Mesothelial cell of epicardium (in vitro differentiated cells): ENCODE measurements around the gene MED23. TPM values are rescaled to one million over a fixed set of nuclear protein-coding genes. Genes with fewer than 3 reads are reported as not detected.

Experiments
- DNase-seq, 2 experiments: peaks; one replicate each; pipeline ENCODE4 v3.0.0; 2021; ENCODE audit warnings: low spot score in 2 of 2; ENCODE audit not compliant: unreplicated experiment in 2 of 2
- H3K27ac Mint-ChIP-seq: 2 replicates; pipeline ENCODE4 v1.8.0; 2021; ENCODE audit warnings: mixed read lengths
- H3K27me3 Mint-ChIP-seq: 2 replicates; pipeline ENCODE4 v1.8.0; 2021; ENCODE audit warnings: low read depth, mixed read lengths
- H3K36me3 Mint-ChIP-seq: 2 replicates; pipeline ENCODE4 v1.8.0; 2021; ENCODE audit warnings: mixed read lengths
- H3K4me1 Mint-ChIP-seq: 2 replicates; pipeline ENCODE4 v1.8.0; 2021; ENCODE audit warnings: mixed read lengths
- H3K4me3 Mint-ChIP-seq: 2 replicates; pipeline ENCODE4 v1.8.0; 2021; ENCODE audit warnings: mild to moderate bottlenecking, moderate library complexity, mixed read lengths
- H3K9me3 Mint-ChIP-seq: 2 replicates; pipeline ENCODE4 v1.8.0; 2021; ENCODE audit warnings: mixed read lengths
- CTCF ChIP-seq: fragments of 200-600 bp; sonication (generic); IDR thresholded peaks from one replicate; pipeline ENCODE4 v1.5.0; 2021; ENCODE audit warnings: antibody characterized with exemption; ENCODE audit not compliant: unreplicated experiment
- total RNA-seq: library from RNA; stranded (reverse); gene quantifications from 3 replicates; pipeline ENCODE4 v1.2.1, GENCODE V29; 2021

MED23 gene
- total RNA-seq, 1 donor from 2014 or later, result 41.9 TPM

GRCh38 chr6:131555992-131556391, 72.0 kb downstream of the MED23 start:
- no peaks in the 10 kb centered on the region for H3K4me1 Mint-ChIP-seq
- no peak overlapping the region for H3K4me3 Mint-ChIP-seq
- H3K9me3 Mint-ChIP-seq, result peaks cover 11% of the 10 kb centered on the region
- H3K36me3 Mint-ChIP-seq, result no peaks in the 10 kb centered on the region
- no peaks in the 10 kb centered on the region for H3K27me3 Mint-ChIP-seq
- DNase-seq, result no peak
- TF ChIP-seq CTCF, result no peak
- H3K27ac Mint-ChIP-seq, result no peak overlapping the region

- no peaks in the 10 kb centered on the region for H3K27me3 Mint-ChIP-seq
Observed at GRCh38 chr6:131552572-131552971, 75.5 kb downstream of the MED23 start.

GRCh38 chr6:131551902-131552301, 76.1 kb downstream of the MED23 start:
- Mint-ChIP-seq H3K4me3 (no peak overlapping the region), H3K9me3 (peaks cover 5% of the 10 kb centered on the region), H3K27ac (no peak overlapping the region), H3K4me1 (peaks cover under 1% of the 10 kb centered on the region), H3K27me3 (no peaks in the 10 kb centered on the region), H3K36me3 (no peaks in the 10 kb centered on the region)
- DNase-seq, result no peak
- TF ChIP-seq CTCF, result no peak

More at GRCh38 chr6:131552572-131552971, 75.5 kb downstream of the MED23 start:
- Mint-ChIP-seq H3K4me1 (no peaks in the 10 kb centered on the region), H3K36me3 (no peaks in the 10 kb centered on the region), H3K27ac (no peak overlapping the region), H3K4me3 (no peak overlapping the region), H3K9me3 (peaks cover 5% of the 10 kb centered on the region)
- no peak for TF ChIP-seq CTCF
- DNase-seq, result no peak

GRCh38 chr6:131549811-131550210, 78.2 kb downstream of the MED23 start:
- Mint-ChIP-seq H3K36me3 (no peaks in the 10 kb centered on the region), H3K4me3 (no peak overlapping the region), H3K4me1 (peaks cover 15% of the 10 kb centered on the region), H3K27me3 (no peaks in the 10 kb centered on the region), H3K9me3 (peaks cover 5% of the 10 kb centered on the region), H3K27ac (no peak overlapping the region)
- no peak for DNase-seq
- no peak for TF ChIP-seq CTCF

GRCh38 chr6:131548441-131548840, 79.6 kb downstream of the MED23 start:
- no peak for DNase-seq
- H3K27ac Mint-ChIP-seq, result no peak overlapping the region
- H3K27me3 Mint-ChIP-seq, result no peaks in the 10 kb centered on the region
- peaks cover 8% of the 10 kb centered on the region for H3K9me3 Mint-ChIP-seq
- H3K4me3 Mint-ChIP-seq, result no peak overlapping the region
- TF ChIP-seq CTCF, result no peak
- H3K36me3 Mint-ChIP-seq, result no peaks in the 10 kb centered on the region
- peaks cover 15% of the 10 kb centered on the region for H3K4me1 Mint-ChIP-seq

- no peak for TF ChIP-seq CTCF
- Mint-ChIP-seq H3K9me3 (peaks cover 13% of the 10 kb centered on the region), H3K4me3 (no peak overlapping the region), H3K27me3 (no peaks in the 10 kb centered on the region), H3K27ac (no peak overlapping the region), H3K4me1 (peaks cover 15% of the 10 kb centered on the region), H3K36me3 (no peaks in the 10 kb centered on the region)
- DNase-seq, result no peak
Observed at GRCh38 chr6:131547488-131547887, 80.6 kb downstream of the MED23 start.
